Loucy (cell line): Measurements from ENCODE around the gene MTURN.

Source experiments
- H2AFZ ChIP-seq: fragments of 200-600 bp; sonication (generic); 2 replicates; pipeline ENCODE4 v1.6.0; 2016; ENCODE audit warnings: antibody characterized with exemption, mild to moderate bottlenecking, low read length, moderate library complexity
- H3F3A ChIP-seq: fragments of 200-600 bp; 2 replicates; pipeline ENCODE4 v1.6.0; 2016; ENCODE audit warnings: antibody characterized with exemption, low read depth, mild to moderate bottlenecking
- H3K27me3 ChIP-seq: fragments of 200-600 bp; sonication (generic); 2 replicates; pipeline ENCODE4 v1.6.1; 2014; ENCODE audit warnings: low read length, mild to moderate bottlenecking; ENCODE audit not compliant: insufficient read depth, poor library complexity, severe bottlenecking
- H3K36me3 ChIP-seq: fragments of 200-600 bp; sonication (generic); 2 replicates; pipeline ENCODE4 v1.6.1; 2016; ENCODE audit warnings: low read length; ENCODE audit not compliant: insufficient read depth
- H3K4me1 ChIP-seq: fragments of 200-600 bp; sonication (generic); 2 replicates; pipeline ENCODE4 v1.5.1; 2014; ENCODE audit warnings: low read length, mild to moderate bottlenecking; ENCODE audit not compliant: insufficient read depth, poor library complexity, severe bottlenecking
- H3K4me2 ChIP-seq: fragments of 200-600 bp; sonication (generic); 2 replicates; pipeline ENCODE4 v1.6.0; 2014; ENCODE audit warnings: antibody characterized with exemption, low read length, low read depth, mild to moderate bottlenecking; ENCODE audit not compliant: poor library complexity, severe bottlenecking
- H3K4me3 ChIP-seq: fragments of 200-600 bp; sonication (generic); 2 replicates; pipeline ENCODE4 v1.5.1; 2014; ENCODE audit warnings: low read length, mild to moderate bottlenecking, mixed read lengths; ENCODE audit not compliant: poor library complexity, severe bottlenecking
- H3K79me2 ChIP-seq: fragments of 200-600 bp; sonication (generic); 2 replicates; pipeline ENCODE4 v1.6.1; 2014; ENCODE audit warnings: low read length; ENCODE audit not compliant: insufficient read depth
- H3K9ac ChIP-seq: fragments of 200-600 bp; sonication (generic); 2 replicates; pipeline ENCODE4 v1.6.0; 2014; ENCODE audit warnings: mild to moderate bottlenecking, low read depth, low read length, moderate library complexity; ENCODE audit not compliant: poor library complexity, severe bottlenecking
- H3K9me2 ChIP-seq: fragments of 200-600 bp; sonication (generic); replicated peaks from 2 replicates; pipeline ENCODE4 v1.6.1; 2016; ENCODE audit warnings: low read depth, low read length, mixed read lengths
- H3K9me3 ChIP-seq: fragments of 200-600 bp; sonication (generic); 2 replicates; pipeline ENCODE4 v1.6.1; 2014; ENCODE audit warnings: mild to moderate bottlenecking, antibody characterized with exemption, low read length, low read depth; ENCODE audit not compliant: insufficient read depth
- H4K20me1 ChIP-seq: fragments of 200-600 bp; sonication (generic); 2 replicates; pipeline ENCODE4 v1.6.0; 2014; ENCODE audit warnings: antibody characterized with exemption, low read length, mild to moderate bottlenecking; ENCODE audit not compliant: insufficient read depth, poor library complexity, severe bottlenecking
- CTCF ChIP-seq: fragments of 200-600 bp; sonication (generic); conservative IDR thresholded peaks from 2 replicates; pipeline ENCODE4 v1.5.1; 2014; ENCODE audit warnings: mild to moderate bottlenecking, antibody characterized with exemption, low read length
- EZH2phosphoT487 ChIP-seq: fragments of 200-600 bp; IDR thresholded peaks from 2 replicates; pipeline ENCODE4 v1.6.1; 2018; ENCODE audit warnings: antibody characterized with exemption, mild to moderate bottlenecking, moderate library complexity, borderline replicate concordance

MTURN gene

GRCh38 chr7:30180718-30181117 lies 45.9 kb downstream of the MTURN start:
- Histone ChIP-seq H3F3A (no peaks in the 10 kb centered on the region), H3K9ac (no peak overlapping the region), H3K36me3 (no peaks in the 10 kb centered on the region), H3K9me3 (no peaks in the 10 kb centered on the region), H3K4me3 (no peak overlapping the region), H3K27me3 (no peaks in the 10 kb centered on the region), H4K20me1 (no peaks in the 10 kb centered on the region), H3K9me2 (no peaks in the 10 kb centered on the region), H3K79me2 (no peaks in the 10 kb centered on the region), H2AFZ (no peak overlapping the region), H3K4me1 (no peaks in the 10 kb centered on the region), H3K4me2 (no peak overlapping the region)
- TF ChIP-seq CTCF (no peak), EZH2phosphoT487 (no peak)

- Histone ChIP-seq H3K79me2 (no peaks in the 10 kb centered on the region), H3K4me2 (no peak overlapping the region), H3F3A (no peaks in the 10 kb centered on the region), H3K9me2 (no peaks in the 10 kb centered on the region), H3K9me3 (no peaks in the 10 kb centered on the region), H3K36me3 (no peaks in the 10 kb centered on the region), H3K9ac (no peak overlapping the region), H2AFZ (no peak overlapping the region), H3K4me3 (no peak overlapping the region), H3K4me1 (no peaks in the 10 kb centered on the region), H4K20me1 (no peaks in the 10 kb centered on the region), H3K27me3 (no peaks in the 10 kb centered on the region)
- TF ChIP-seq CTCF (no peak), EZH2phosphoT487 (no peak)
Observed at GRCh38 chr7:30181211-30181610, 46.4 kb downstream of the MTURN start.

GRCh38 chr7:30181736-30182522 lies 47.1 kb downstream of the MTURN start:
- no peak overlapping the region for H3K9ac ChIP-seq

More at GRCh38 chr7:30181736-30182522, 47.1 kb downstream of the MTURN start:
- H3F3A ChIP-seq, result no peaks in the 10 kb centered on the region
- TF ChIP-seq EZH2phosphoT487 (no peak), CTCF (no peak)
- no peaks in the 10 kb centered on the region for H3K27me3 ChIP-seq
- H3K4me2 ChIP-seq, result no peak overlapping the region
- H3K9me2 ChIP-seq, result no peaks in the 10 kb centered on the region
- no peak overlapping the region for H3K4me3 ChIP-seq
- H3K36me3 ChIP-seq, result no peaks in the 10 kb centered on the region
- H3K4me1 ChIP-seq, result no peaks in the 10 kb centered on the region
- no peak overlapping the region for H2AFZ ChIP-seq
- H3K9me3 ChIP-seq, result no peaks in the 10 kb centered on the region
- H4K20me1 ChIP-seq, result no peaks in the 10 kb centered on the region
- no peaks in the 10 kb centered on the region for H3K79me2 ChIP-seq
